Heart right ventricle (tissue), 16 donors: ENCODE data around the gene WBP2NL. TPM values are rescaled to one million over a fixed set of nuclear protein-coding genes. Genes with fewer than 3 reads are reported as not detected.

Experiments
- ATAC-seq, 8 donors: fragments of 200-7000 bp; cut with Tn5 transposase; one replicate each; pipeline ENCODE4 v1.9.1; 2020; ENCODE audit warnings: mild to moderate bottlenecking in 8 of 8, moderate library complexity in 8 of 8, moderate number of reproducible peaks in 1 of 8
- DNase-seq, 2 donors: peaks; one replicate each; pipeline ENCODE4 v3.0.0-alpha.2; 2020
- H3K27ac ChIP-seq, 10 donors: fragments of 200-600 bp; sonication (generic) in 2 of 10; one replicate each; pipeline versions ENCODE4 v1.5.0 to v1.8.0; 2020 to 2022; ENCODE audit warnings: mild to moderate bottlenecking in 3 of 10
- H3K27me3 ChIP-seq, 7 donors: fragments of 200-600 bp; one replicate each; pipeline ENCODE4 v1.8.0; 2021 to 2022; ENCODE audit warnings: mild to moderate bottlenecking in 2 of 7
- H3K36me3 ChIP-seq, 9 donors: fragments of 200-600 bp; sonication (generic) in 1 of 9; one replicate each; pipeline versions ENCODE4 v1.5.0 to v1.8.0; 2020 to 2022; ENCODE audit warnings: mild to moderate bottlenecking in 2 of 9
- H3K4me1 ChIP-seq, 9 donors: fragments of 200-600 bp; sonication (generic) in 1 of 9; one replicate each; pipeline versions ENCODE4 v1.5.0 to v1.8.0; 2020 to 2022; ENCODE audit warnings: mild to moderate bottlenecking in 4 of 9
- H3K4me3 ChIP-seq, 10 donors: fragments of 200-600 bp; sonication (generic) in 2 of 10; one replicate each; pipeline versions ENCODE4 v1.5.0 to v1.8.0; 2020 to 2022; ENCODE audit warnings: mild to moderate bottlenecking in 7 of 10, moderate library complexity in 2 of 10
- H3K9me3 ChIP-seq, 11 donors: fragments of 200-600 bp in 10 of 11; sonication (generic) in 2 of 11; one replicate each; pipeline versions ENCODE4 v1.5.0 to v1.8.0; 2013 to 2022; ENCODE audit warnings: mild to moderate bottlenecking in 2 of 11, control low read depth in 1 of 11, moderate library complexity in 1 of 11
- CTCF ChIP-seq, 9 donors: fragments of 200-600 bp; sonication (generic) in 2 of 9; IDR thresholded peaks; one replicate each; pipeline versions ENCODE4 v1.5.0 to v1.8.0; 2021 to 2022; ENCODE audit warnings: antibody characterized with exemption in 9 of 9, mild to moderate bottlenecking in 5 of 9, moderate library complexity in 1 of 9
- WGBS, 2 donors: extraction: QIAGEN DNeasy Blood & Tissue Kit; methylation state at CpG; one replicate each; pipeline ENCODE4 v1.1.7; 2013; ENCODE audit warnings: inconsistent platforms in 1 of 2; 5-methylcytosine and 5-hydroxymethylcytosine counted together
- intact Hi-C, 10 donors: fragments of 100-400 bp; cut with DNase I; formaldehyde crosslinking; loops; one replicate each; pipeline versions ENCODE4 v1.11.1 to v1.14.2; 2022
- polyA plus RNA-seq, 2 donors: library from polyadenylated mRNA; stranded (reverse); fragments of 200-250 nt; gene quantifications; one replicate each; pipeline ENCODE4 v1.2.3, GENCODE V29; 2013
- total RNA-seq, 10 donors: library from RNA; stranded (reverse); fragmentation: NEBNext Ultra II Directional in 3 of 10; extraction: Animal tissue kit (Norgen Biotek cat#: 25700) in 3 of 10; gene quantifications; one replicate each; pipeline versions ENCODE4 v1.2.1 to v1.2.4, GENCODE V29; 2021 to 2023
- donor health status: Arrhythmogenic right ventricular cardiomyopathy.
- donor health status: ischemic (EF 13 %, LVEDD 7.1; RV severe dilation, severe dysfunction).
- donor health status: healthy with polysubstance abuse.
- donor health status: DM: no; HTN: yes; CAD: no.
- donor health status: DM: no; HTN: no; CAD: no.
- donor health status: ischemic (EF 25% LVEDD 6.9; RV normal size, moderate dysfunction).
- donor health status: ischemic (EF 25% LVEDD 5.7; RV mildly dilated, moderate dysfunction).
- donor health status: healthy.
- donor health status: DM: yes; HTN: yes; CAD: no.
- donor health status: Ischemic cardiomyopathy.
- donor health status: ischemic (EF 35%, LVEDD 5.7; RV mildly dilated, moderate dysfunction).
- donor health status: nonischemic (EF 11% LVEDD 7.7; RV severe dilation, severe dysfunction).
- donor health status: DM: yes; HTN: yes; CAD: no.
- donor health status: PGD.
- donor health status: ischemic (EF 29% LVEDD 5.4; RV normal size, mild dysfunction).
- donor health status: nonischemic (EF 23%, LVEDD 6.1; RV moderate dilation, normal function).

Gene WBP2NL
- total and polyA plus RNA-seq, 12 donors: 0.09 to 0.81 (median 0.21) TPM; not detected in 5

DNA sequence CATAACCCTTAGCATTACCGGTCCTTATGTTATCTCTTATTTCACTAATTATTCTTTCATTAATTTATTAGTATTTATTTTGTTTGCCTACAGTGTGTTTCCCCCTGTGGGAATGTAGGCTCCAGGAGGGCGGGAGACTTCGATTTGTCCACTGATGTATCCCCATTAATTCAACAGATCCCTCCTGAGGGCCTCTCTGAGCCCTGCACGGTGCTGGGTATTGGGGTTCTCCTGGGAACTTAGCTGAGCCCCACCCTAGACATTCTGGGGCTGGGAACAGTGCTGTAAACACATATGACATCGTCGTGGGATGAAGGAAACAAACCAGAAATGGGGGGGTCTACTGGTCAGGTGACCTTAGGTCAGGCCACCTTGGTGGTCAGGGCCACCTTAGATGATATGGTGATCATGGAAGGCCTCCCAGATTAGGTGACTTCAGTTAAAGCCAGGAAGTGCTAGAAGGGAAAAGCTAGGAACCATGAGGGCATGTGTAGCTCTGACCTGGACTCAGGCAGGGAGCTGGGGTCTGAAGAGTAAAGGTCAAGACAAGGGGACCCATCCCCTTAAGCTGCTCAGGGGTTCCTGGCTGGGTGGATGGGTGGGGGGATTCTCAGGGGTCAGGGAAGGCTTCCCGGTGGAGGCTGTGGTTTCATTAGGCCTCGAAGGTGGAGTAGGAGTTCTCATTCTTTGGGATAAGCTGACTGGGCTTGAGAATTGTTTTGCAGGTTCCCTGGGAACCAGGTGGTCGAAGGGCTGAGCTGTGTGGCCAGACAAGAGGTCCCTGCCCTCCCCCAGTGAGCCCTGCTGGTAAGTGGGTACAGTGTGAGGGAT, 76.5 kb downstream of the WBP2NL start:
- no peak for ATAC-seq
- no peak for DNase-seq
- Histone ChIP-seq H3K4me1 (peaks cover 14 to 69% (median 43%) of the 10 kb centered on the region in 9 donors), H3K27ac (peak overlapping the region; percentile 72 to 96 (median 92)), H3K36me3 (peaks cover 0 to 25% (median 0%) of the 10 kb centered on the region in 9 donors), H3K27me3 (no peaks in the 10 kb centered on the region), H3K4me3 (peak overlapping the region; percentile 59 to 77 (median 72)), H3K9me3 (no peaks in the 10 kb centered on the region)
- intact Hi-C loops: loop anchor here in 4 of 10 donors (5.0 to 10.0 kb wide), 3 partner anchors 240 to 477 kb away; partner anchors contain the start of genes SREBF2 (in 2 of the 4), MEI1 (in 1 of the 4) and SERHL2 (in 1 of the 4)
- no peak for TF ChIP-seq CTCF (IDR thresholded peaks at IDR 0.05)
- 66 to 69% methylated on average over 9 of the region's 9 CpGs for WGBS, 2 donors

- no peak overlapping the region for H3K4me3 ChIP-seq
- DNase-seq (no peak), ATAC-seq (no peak)
- H3K27ac ChIP-seq: peak overlapping the region in 2 of 10 donors; percentile 98 to 99
- 90 to 92% methylated on average over 20 of the region's 20 CpGs for WGBS, 2 donors
- H3K36me3 ChIP-seq: peaks cover 0 to 30% (median 0%) of the 10 kb centered on the region in 9 donors
- intact Hi-C loops: loop anchor here in 3 of 10 donors (10.0 kb wide), 2 partner anchors 242 to 382 kb away; partner anchors contain the start of genes SREBF2 (in 2 of the 3) and MEI1 (in 1 of the 3)
- H3K9me3 ChIP-seq: no peaks in the 10 kb centered on the region
- peaks cover 9 to 70% (median 45%) of the 10 kb centered on the region in 9 donors for H3K4me1 ChIP-seq
- no peaks in the 10 kb centered on the region for H3K27me3 ChIP-seq
- TF ChIP-seq CTCF (IDR thresholded peaks at IDR 0.05): no peak
These were observed 78.3 kb downstream of the WBP2NL start for GRCh38 chr22:42076764-42077485.

DNA sequence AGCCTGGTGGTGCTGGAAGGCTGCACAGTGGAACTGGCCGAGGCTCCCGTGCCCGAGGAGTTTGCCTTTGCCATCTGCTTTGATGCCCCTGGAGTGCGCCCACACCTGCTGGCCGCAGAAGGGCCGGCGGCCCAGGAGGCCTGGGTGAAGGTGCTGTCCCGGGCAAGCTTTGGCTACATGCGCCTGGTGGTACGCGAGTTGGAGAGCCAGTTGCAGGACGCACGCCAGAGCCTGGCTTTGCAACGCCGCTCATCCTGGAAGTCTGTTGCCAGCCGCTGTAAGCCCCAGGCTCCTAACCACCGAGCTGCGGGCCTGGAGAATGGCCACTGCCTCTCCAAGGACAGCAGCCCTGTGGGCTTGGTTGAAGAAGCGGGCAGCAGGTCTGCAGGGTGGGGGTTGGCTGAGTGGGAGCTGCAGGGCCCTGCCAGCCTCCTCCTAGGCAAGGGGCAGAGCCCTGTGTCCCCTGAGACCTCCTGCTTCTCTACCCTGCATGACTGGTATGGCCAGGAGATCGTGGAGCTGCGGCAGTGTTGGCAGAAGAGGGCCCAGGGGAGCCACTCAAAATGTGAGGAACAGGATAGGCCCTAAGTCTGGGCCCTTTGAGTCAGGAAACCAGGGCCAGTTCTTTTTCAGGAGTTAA, 79.0 kb downstream of the WBP2NL start:
- no peak for ATAC-seq
- H3K27ac ChIP-seq: peak overlapping the region in 7 of 10 donors; percentile 96 to 100 (median 99)
- peaks cover 0 to 37% (median 0%) of the 10 kb centered on the region in 9 donors for H3K36me3 ChIP-seq
- intact Hi-C loops: loop anchor here in 3 of 10 donors (10.0 kb wide), 2 partner anchors 243 to 383 kb away; partner anchors contain the start of genes SREBF2 (in 2 of the 3) and MEI1 (in 1 of the 3)
- H3K4me3 ChIP-seq: no peak overlapping the region
- no peaks in the 10 kb centered on the region for H3K9me3 ChIP-seq
- peaks cover 9 to 68% (median 46%) of the 10 kb centered on the region in 9 donors for H3K4me1 ChIP-seq
- no peaks in the 10 kb centered on the region for H3K27me3 ChIP-seq
- DNase-seq: no peak
- TF ChIP-seq CTCF (IDR thresholded peaks at IDR 0.05): no peak
- 90 to 94% methylated on average over 20 to 21 of the region's 21 CpGs for WGBS, 2 donors

Other genes starting within 250 kb of the WBP2NL start
- 1 to 10 TPM; 2.6 to 7.3 (median 4.0) TPM for gene CCDC134, start 198.1 kb upstream of the WBP2NL start, total RNA-seq
- 1 to 10 TPM; 1.2 to 1.8 TPM for gene CCDC134, start 198.1 kb upstream of the WBP2NL start, polyA plus RNA-seq
- gene SREBF2, start 165.7 kb upstream of the WBP2NL start, total RNA-seq: 10 to 100 TPM; 57.1 to 94.3 (median 75.8) TPM
- 10 to 100 TPM; 37.5 to 52.3 TPM for gene SREBF2, start 165.7 kb upstream of the WBP2NL start, polyA plus RNA-seq
- gene SHISA8, start 83.7 kb upstream of the WBP2NL start, total RNA-seq: 1 to 10 TPM in 9 of 10 donors, under 1 TPM in 1; 0.78 to 4.6 (median 1.4) TPM
- 1 to 10 TPM in 1 of 2 donors, under 1 TPM in 1; 0.16 to 3.5 TPM for gene SHISA8, start 83.7 kb upstream of the WBP2NL start, polyA plus RNA-seq
- gene TNFRSF13C, start 72.0 kb upstream of the WBP2NL start, total RNA-seq: under 1 TPM; 0.24 to 0.77 (median 0.48) TPM
- under 1 TPM; 0.03 to 0.44 TPM for gene TNFRSF13C, start 72.0 kb upstream of the WBP2NL start, polyA plus RNA-seq
- 1 to 10 TPM in 1 of 10 donors, under 1 TPM in 5, not detected in 4; 0.34 to 3.5 (median 0.66) TPM for gene CENPM, start 51.6 kb upstream of the WBP2NL start, total RNA-seq
- gene CENPM, start 51.6 kb upstream of the WBP2NL start, polyA plus RNA-seq: 1 to 10 TPM; 1.0 to 1.7 TPM
- under 1 TPM in 4 of 10 donors, not detected in 6; 0.06 to 0.44 (median 0.10) TPM for gene SEPTIN3, start 29.3 kb upstream of the WBP2NL start, total RNA-seq
- under 1 TPM; 0.03 to 0.22 TPM for gene SEPTIN3, start 29.3 kb upstream of the WBP2NL start, polyA plus RNA-seq
- gene NAGA, start 72.0 kb downstream of the WBP2NL start, total RNA-seq: 10 to 100 TPM in 7 of 10 donors, 1 to 10 TPM in 3; 7.3 to 34.8 (median 12.3) TPM
- gene NAGA, start 72.0 kb downstream of the WBP2NL start, polyA plus RNA-seq: 10 to 100 TPM in 1 of 2 donors, 1 to 10 TPM in 1; 6.6 to 13.0 TPM
- 1 to 10 TPM; 2.3 to 6.3 (median 2.9) TPM for gene PHETA2, start 75.5 kb downstream of the WBP2NL start, total RNA-seq
- gene PHETA2, start 75.5 kb downstream of the WBP2NL start, polyA plus RNA-seq: 1 to 10 TPM; 5.1 to 7.0 TPM
- 100 to 1,000 TPM; 111 to 193 (median 128) TPM for gene SMDT1, start 80.9 kb downstream of the WBP2NL start, total RNA-seq
- gene SMDT1, start 80.9 kb downstream of the WBP2NL start, polyA plus RNA-seq: 100 to 1,000 TPM; 151 to 197 TPM
- gene NDUFA6, start 92.0 kb downstream of the WBP2NL start, total RNA-seq: 100 to 1,000 TPM; 179 to 344 (median 265) TPM
- gene NDUFA6, start 92.0 kb downstream of the WBP2NL start, polyA plus RNA-seq: 100 to 1,000 TPM; 369 to 479 TPM
- gene CYP2D6, start 132.0 kb downstream of the WBP2NL start, total RNA-seq: under 1 TPM in 2 of 10 donors, not detected in 8; 0.12 to 0.17 TPM
- gene CYP2D6, start 132.0 kb downstream of the WBP2NL start, polyA plus RNA-seq: under 1 TPM; 0.32 to 0.95 TPM